RCC 7860 (cell line): ENCODE measurements around the gene PIGR.

ENCODE experiments used
- DNase-seq: peaks from one replicate; pipeline ENCODE4 v3.0.0-alpha.2; 2015; ENCODE audit warnings: low spot score
- FAIRE-seq: peaks from 2 replicates; lab custom pipeline; 2012; peaks lifted over from hg19 to GRCh38; lab: Jason Lieb, UNC

The PIGR gene

DNA sequence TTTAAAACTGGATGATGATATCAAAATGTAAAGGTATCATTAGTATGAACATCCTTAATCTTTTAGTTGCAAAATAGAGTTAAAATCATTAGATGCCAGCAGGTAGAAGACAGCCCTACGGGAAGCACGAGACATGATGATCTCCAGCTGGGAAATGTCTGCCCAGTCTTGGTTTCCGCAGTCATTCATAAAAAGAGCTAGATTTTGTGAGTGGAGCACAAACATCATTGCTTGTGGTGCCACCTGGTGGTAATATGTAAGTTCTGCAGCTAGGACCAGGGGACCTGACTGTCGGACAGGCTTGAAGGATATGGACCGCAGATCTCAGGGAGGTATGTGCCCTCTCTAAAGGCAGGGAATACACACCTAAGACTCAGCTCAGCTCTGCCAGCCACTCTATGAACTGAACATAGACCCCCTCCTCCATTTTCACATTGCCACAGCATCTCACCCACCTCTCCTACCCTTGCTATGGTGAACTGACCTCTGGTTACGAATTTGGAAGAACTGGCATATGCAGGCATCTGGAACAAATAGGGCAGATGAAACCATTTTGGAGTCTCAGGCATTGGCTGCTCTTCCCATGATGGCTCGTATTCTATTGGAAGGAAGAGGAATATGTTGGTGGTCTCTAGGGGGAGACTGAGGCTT is 33.7 kb downstream of the PIGR start:
- DNase-seq = peak; percentile 66
- no peak for FAIRE-seq

DNA sequence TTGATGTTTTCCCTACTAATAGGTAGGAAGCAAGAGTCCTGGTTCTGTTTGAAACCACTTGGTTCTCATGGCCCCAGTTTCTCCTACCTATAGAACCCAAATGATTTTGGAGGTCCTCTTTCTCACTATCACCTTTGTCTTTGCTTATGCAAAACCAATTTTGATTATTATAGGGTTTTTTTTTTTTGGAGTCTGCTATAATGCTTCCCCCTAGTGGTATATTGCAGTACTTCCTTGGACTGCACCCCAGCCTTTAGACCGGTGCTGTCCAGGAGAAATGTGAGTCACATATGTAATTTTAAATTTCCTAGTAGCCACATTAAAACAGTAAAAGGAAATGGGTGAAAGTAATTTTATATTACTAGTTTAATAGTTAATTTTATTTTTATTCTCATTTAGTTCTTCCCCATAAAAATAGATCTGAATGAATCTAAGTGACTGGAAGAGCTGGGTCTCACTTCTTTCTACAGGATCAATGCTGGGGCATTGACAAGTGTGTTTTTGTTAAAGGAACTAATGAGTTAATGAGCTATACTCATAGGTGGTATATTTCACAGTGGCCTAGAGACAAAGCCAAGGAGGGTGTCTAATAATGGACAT is 35.1 kb downstream of the PIGR start:
- DNase-seq (peak; percentile 54), FAIRE-seq (peak; percentile 78)

DNA sequence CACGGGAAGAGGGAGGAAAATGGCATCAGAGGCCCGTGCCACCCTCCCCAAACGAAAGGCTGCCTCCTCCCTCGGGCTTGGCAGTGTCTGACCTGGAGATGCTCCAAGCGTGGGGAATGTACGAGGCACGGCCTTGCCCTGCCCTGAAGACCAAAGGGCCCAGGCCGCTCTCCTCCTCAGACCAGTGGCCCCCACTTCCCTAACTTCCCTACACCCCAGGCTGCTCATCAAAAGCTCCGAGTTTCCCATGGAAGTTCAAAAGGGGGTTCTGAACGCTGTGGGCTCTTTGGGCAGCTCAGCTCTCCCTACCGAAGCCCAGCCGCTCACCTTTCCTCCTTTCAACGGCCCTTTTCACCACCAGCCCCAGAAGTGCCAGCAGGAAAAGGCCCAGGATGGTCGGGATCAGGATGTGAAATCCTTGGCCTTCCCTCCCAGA is 36.4 kb downstream of the PIGR start:
- no peak for FAIRE-seq
- no peak for DNase-seq

DNA sequence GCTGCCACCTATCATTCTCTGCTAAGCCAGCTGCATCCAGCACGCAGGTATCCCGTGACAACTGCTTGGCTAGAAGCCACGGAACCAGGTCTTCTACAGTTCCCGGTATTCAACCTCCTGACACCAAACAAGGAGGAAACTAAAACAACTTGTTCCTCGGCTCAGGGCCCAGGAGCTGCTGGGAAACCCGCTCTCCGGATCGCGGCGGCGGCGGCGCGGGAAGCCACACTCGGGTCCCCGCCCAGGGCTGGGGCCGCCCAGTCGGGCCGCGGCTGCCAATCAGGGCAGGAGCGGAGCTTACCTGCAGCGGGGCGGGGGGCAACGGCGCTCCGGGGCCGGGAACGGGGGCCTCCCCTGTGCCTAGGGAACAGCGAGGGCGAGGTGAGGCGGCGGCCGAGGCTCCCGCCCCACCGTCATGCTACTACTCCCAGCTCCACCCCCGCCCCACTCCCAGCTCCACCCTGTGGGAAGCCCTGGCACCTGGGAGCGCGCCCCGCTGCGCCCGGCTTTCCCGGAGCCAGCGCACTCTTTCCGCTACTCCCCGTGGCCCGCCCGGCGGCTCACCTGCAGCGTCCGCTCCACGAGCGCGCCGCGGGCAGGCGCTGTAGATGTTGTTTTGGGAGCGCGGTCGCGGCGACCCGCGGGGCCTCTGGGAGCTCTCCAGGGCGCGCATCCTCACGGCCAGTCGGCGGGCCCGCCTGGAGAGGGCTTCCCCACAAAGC is 36.9 kb downstream of the PIGR start:
- no peak for FAIRE-seq
- DNase-seq = no peak

DNA sequence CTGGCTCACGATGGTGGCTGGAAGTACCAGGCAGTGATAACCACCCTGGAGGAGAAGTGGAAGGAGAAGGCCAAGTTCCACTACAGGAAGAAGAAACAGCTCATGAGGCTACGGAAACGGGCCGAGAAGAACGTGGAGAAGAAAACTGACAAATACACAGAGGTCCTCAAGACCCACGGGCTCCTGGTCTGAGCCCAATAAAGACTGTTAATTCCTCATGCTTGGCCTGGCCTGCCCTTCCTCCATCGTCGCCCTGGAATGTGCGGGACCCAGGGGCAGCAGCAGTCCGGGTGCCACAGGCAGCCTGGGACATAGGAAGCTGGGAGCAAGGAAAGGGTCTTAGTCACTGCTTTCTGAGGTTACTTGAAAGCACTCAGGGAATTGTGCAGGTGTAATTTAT is 38.2 kb downstream of the PIGR start:
- FAIRE-seq (no peak), DNase-seq (no peak)

DNA sequence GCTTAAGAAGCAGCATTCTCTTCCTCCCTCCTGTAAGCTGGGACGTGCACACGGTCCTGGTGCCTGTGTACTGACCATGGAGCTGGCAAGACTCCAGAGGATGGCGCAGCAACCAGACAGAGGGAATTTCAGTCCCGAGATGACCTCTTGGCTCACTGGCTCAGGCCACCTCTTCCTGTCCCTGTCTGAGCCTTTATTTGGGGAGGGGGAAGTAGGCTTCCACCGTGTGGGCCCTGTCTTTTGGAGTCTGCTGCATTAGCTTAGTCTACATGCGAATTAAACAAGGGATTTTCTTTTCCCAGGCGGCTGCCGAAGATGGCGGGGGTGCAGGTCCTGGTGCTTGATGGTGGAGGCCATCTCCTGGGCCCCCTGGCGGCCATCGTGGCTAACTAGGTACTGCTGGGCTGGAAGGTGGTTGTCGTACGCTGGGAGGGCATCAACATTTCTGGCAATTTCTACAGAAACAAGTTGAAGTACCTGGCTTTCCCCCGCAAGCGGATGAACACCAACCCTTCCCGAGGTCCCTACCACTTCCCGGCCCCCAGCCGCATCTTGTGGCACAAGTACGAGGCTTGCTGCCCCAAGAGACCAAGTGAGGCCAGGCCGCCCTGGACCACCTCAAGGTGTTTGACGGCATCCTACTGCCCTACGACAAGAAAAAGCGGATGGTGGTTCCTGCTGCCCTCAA is 38.8 kb downstream of the PIGR start:
- no peak for DNase-seq
- FAIRE-seq = no peak

DNA sequence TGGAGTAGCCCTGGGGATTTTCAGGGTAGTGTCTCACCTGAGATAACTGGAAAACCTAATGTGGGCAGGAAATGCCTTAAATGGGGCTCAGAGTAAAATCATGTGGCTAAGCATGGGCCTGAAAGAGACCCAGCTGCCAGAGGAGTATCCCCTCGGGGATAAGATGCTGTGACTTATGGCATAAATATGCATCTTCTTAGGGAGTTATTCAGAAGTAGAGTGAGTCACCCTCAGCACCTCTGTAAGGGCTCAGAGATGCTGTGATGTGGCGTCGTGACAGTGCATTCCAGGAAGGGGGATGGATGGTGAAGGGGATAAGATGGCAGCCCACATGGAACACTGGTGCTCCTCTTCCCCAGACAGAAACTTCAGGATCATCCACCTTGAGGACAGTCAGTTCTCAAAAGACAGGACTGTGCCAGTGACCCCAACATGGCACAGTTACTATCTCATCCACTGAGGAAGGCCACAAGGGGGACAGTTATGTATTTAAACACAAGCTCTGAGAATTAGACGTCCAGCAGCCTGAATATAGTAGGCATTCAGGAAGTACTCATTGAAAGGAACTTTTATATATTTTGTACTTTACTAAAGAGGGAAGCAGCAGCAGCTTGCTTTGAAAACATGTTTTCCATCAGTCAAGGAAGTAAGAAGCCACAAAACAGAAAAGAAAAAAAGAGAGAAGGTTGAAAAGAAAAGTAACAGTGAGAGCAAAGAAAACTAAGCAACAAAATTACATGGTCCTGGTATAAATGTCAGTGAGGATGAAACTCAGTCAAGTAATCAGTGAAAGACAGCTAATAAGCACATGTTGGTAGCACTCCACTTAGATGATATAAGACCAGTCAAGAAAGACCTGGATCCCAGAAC is 40.7 kb downstream of the PIGR start:
- FAIRE-seq (no peak), DNase-seq (peak; percentile 88)

DNA sequence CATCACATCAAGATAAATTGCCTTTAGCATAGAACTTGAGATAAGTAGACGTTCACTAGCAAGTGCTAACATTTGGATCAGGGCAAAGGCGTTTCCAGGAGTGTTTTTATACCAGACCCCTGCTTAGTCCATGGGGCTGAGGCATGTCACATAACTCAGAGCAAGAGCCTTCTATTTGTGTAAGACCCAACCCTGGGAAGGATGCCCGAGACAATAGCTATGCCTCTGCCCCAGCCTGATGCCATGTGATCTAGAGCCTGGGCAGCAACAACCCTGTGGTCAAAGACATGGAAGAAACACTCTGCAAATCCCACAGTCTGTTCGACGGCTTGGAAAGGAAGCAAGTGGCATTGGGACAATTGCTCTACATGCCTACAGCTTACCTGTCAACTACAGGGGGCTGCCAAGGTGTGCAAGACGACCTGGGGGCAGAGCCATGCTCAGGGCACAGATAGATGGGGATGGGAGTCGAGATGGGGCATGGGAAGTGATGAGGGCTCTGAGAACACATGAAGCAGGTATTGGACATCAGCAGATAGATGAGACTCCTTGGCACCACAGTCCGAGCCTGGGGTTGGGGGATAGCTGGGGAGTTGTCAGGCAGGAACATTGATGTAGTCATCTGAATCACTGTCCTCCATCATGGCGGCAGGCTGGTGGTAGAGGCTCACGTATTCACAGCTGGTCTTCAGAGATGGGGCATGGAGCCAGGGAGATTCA is 41.7 kb downstream of the PIGR start:
- FAIRE-seq = no peak

DNA sequence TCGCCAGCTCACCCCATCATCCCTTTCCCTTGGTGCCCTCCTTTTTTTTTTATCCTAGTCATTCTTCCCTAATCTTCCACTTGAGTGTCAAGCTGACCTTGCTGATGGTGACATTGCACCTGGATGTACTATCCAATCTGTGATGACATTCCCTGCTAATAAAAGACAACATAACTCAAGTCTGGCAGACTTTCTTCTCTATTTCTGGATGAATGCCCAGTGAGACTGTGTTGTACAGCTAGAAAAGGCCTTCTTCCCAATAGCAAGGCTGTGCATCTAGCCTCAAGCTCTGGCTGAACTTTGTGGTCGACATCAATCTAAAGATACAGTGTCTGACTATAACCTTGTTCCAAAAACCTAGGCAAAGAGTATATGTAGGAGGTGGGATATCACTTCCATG is 42.6 kb downstream of the PIGR start:
- DNase-seq (no peak), FAIRE-seq (no peak)

More for the DNA sequence above, 41.7 kb downstream of the PIGR start:
- DNase-seq = no peak

DNA sequence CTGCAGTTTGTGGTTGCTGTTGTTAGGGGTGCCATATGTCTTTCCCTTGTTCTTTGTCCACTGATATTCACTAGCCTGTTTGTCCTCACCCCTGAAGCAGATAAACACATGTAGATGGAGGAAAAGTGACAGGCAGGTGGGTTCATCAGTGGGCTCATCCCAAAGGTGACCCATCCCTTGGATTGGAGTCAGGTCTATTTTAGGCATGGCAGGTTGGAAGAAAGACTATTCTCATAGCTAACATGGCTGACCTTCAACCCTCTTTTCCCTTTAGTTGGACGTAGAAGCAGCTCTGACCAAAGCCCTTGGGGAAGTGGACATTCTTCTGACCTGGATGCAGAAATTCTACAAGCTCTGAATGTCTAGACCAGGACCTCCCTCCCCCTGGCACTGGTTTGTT is 43.6 kb downstream of the PIGR start:
- FAIRE-seq = no peak
- no peak for DNase-seq

DNA sequence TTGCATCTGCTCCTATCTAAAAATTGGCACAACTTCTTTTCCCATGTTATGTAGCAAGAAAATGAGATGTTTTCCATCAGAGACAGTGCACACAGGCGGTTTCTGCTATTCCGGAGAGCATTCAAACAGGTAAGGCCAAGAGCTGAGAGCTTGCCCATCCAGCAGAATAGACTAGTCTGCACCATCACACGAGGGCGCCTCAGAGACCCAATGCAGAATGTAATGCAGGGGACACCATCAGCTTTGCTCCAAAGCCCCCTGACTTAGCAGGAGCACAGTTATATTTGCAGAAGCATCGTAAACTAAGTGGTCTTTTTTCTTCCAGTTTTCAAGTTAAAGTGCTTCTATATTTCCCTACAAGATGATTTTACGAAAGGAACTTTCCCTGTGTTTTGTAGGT is 44.3 kb downstream of the PIGR start:
- DNase-seq = no peak
- FAIRE-seq = no peak

DNA sequence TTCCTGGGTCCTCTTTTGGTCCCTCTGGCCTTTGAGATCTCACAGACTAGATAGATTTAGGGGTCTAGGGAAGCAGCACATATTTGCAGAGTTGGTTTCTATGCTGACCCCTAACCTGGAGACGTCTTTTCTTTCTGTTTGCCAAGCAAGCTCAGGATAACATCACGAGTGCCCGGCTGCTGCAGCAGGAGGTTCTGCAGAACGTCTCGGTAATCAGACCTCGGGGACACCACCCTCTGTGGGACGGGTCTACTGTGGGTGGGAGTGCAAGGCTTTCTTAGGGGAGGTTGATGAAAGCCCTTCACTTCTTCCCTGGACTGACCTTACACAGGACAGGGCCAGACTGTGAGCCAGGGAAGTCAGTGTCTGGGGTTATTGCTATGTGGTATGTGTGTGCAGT is 46.1 kb downstream of the PIGR start:
- no peak for FAIRE-seq
- DNase-seq = no peak

DNA sequence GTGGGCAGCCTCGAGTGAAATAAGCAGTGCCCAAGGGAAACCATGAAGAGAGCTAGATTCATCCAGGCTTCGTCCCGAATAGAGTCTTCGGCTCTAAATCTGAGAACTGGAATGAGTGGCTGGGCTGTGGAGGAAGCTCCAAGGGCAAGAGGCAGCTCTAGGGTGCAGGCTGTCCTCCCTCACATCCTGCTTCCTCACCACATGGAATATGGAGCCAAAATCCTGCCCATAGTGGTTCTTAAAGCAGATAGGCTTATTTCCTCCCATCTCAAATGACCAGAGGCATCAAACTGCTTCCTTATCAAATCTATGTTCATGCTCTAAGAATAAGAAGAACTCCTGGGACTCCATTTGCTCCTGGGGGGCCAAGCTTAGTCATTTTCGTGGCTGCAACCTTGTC is 46.5 kb downstream of the PIGR start:
- no peak for FAIRE-seq

DNA sequence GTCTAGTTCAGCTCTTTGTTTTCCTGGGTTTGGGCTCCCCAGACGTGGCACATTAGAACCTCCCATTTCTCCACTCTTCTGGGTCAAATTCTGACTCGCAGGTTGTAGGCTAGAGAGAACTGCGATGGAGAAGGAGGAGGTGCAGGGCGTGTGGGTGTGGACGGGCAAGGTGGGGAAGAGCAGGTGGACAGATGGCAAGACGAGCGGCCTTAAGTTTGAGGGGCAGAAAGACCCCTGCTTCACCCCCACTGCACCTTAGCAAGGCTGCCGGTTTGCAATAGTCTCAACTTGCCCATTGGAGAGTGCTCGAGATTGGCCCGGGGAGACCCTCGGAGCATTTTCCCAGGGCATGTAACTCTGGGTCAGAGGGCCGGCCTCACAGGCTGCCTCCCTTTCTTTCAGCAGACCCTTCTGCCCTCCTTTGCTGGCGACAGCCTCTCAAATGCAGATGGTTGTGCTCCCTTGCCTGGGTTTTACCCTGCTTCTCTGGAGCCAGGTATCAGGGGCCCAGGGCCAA is 47.3 kb downstream of the PIGR start:
- FAIRE-seq = no peak
- no peak for DNase-seq

More for the DNA sequence above, 46.5 kb downstream of the PIGR start:
- no peak for DNase-seq

DNA sequence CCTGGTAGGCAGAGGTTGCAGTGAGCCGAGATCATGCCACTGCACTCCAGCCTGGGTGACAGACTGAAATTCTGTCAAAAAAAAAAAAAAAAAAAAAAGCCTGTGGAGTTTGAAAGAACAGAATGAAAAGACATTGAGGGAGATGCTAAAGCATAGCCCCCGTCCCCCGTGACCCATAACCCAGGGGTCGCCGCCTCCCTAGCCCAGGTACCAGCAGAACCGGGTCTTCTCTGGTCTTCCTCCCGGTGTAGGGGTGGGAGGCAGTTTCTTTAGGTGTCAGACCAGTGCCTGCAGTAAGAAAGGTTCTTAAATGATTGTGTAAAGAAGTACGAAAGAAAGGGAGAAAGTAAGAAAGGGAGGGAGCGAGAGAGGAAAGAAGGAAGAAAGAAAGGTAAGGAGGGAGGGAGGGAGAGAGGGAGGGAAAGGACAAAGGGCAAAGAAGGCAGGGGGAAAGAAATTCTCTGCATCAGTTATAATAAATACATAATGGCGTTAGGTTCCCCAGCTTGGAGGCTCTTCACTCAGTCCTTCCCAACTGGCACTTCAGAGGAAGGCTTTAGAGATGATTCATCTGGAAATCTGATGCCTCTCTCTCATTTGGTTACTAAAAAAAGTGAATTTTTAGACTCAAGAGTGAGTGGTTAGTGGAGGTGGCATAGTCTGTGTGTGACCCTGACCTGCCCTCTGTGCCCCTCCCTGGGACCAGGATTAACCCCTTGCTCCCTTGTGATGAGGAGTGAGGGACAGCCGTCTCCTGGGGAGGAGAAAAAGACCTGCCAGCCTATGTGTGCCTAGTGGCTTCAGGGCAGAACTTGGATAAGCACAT is 48.0 kb downstream of the PIGR start:
- no peak for FAIRE-seq
- DNase-seq = peak; percentile 16

DNA sequence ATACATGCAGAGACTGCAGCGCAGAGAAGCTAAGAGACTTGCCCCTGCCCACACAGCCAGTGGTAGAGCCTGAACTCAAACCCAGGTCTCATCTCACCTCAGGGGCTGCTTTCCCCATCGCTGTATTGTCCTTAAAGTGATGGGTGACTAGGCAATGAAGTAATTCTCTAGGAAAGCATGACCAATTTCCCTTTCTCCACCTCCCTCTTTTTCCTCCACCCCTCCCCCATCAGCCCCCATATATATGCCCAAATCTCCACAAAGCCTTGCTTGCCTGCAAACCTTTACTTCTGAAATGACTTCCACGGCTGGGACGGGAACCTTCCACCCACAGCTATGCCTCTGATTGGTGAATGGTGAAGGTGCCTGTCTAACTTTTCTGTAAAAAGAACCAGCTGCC is 49.1 kb downstream of the PIGR start, which contains the start of gene IL24:
TSS of gene IL24 (plus strand) at position 269 of the 400 bp plus-strand sequence. CDS start 390 bp downstream, outside the sequence.
- FAIRE-seq (no peak), DNase-seq (no peak)

DNA sequence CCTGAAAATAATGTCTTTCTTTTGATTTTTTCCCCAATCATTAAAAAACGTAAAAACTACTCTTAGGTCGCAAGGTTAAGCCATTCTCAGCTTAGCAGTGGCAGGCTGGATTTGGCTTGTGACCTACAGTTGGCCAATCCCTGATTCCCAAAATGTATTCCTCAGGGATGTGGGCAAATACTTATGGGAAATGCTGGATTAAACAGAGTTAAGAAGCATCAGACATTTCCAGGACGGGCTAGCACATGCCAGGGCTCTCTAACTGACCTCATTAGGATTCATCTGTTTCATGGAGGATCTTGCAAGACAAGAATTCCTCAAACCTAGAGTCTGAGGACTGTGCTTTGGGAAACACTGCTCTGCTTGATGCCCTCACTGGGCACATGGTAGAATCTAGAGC is 50.0 kb downstream of the PIGR start:
- no peak for DNase-seq
- FAIRE-seq = no peak

DNA sequence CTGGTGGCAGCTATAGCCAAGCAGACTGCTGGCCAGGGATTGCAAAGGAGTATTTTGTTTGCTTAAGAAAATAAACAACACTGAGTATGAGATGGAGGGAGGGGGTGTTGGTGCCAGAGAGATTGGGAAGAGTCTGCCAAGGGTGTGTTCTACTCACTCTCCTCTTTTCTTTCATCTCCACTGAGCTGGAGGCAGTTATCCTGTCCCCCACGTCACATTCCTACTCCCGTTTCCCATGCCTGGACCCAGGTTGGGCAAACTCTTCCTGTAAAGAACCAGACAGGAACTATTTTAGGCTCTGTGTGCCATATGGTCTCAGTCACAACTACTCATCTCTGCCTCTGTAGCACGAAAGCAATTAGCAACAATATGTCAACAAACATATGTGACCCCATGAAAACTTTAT is 50.4 kb downstream of the PIGR start:
- FAIRE-seq (no peak), DNase-seq (no peak)

DNA sequence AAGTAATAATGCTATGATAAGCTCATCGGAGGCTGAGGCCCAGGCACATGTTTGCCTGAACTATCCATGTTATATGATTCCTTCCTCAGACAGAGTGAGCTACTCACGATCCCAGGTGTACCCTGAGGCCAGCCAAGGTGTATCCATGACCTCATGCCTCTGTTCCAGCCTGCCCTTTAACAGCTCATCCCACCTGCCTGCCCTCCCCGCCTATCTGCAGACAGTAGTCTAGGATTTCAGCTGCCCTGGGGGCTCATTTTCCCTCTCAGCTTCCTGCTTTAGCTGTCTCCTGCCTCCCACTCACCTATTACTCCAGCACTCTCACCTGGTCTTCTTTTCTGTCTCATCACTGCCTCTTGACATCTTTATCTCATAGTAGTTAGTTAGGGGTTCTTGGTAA is 50.9 kb downstream of the PIGR start:
- DNase-seq = no peak
- FAIRE-seq = no peak
